GM13976 (cell line): ENCODE measurements around the gene TMEM208.

Experiments
- DNase-seq: peaks from one replicate; pipeline ENCODE4 v3.0.0; 2012; ENCODE audit warnings: low spot score
- in situ Hi-C: fragments of 300-500 bp; cut with MboI; formaldehyde crosslinking; loops from one replicate; pipeline ENCODE4 v1.12.0; 2022; ENCODE audit warnings: low sequenced_read_pairs, mixed read lengths, inconsistent platforms; ENCODE audit not compliant: unreplicated experiment
- TF ChIP-seq, protein P1 (sequence below): IDR thresholded peaks from 2 replicates; pipeline ENCODE4 v1.5.1; 2012; ENCODE audit warnings: borderline replicate concordance, mild to moderate bottlenecking; ENCODE audit not compliant: insufficient read depth; ENCODE audit errors: extremely low read depth, missing control alignments, control extremely low read depth

TMEM208 gene

DNA sequence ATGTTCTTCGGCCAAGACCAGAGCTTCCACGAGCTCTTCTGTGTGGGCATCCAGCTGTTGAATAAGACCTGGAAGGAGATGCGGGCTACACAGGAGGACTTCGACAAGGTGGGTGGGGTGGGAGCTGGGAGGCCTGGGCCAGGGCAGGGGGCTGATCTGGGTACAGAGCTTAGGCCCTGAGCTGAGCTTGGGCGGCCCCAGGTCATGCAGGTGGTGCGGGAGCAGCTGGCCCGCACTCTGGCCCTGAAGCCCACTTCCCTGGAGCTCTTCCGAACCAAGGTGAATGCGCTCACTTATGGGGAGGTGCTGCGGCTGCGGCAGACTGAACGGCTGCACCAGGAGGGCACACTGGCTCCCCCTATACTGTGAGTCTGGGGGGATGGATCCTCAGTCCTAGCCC, 24.5 kb upstream of the TMEM208 start:
- TF ChIP-seq, protein P1, sequence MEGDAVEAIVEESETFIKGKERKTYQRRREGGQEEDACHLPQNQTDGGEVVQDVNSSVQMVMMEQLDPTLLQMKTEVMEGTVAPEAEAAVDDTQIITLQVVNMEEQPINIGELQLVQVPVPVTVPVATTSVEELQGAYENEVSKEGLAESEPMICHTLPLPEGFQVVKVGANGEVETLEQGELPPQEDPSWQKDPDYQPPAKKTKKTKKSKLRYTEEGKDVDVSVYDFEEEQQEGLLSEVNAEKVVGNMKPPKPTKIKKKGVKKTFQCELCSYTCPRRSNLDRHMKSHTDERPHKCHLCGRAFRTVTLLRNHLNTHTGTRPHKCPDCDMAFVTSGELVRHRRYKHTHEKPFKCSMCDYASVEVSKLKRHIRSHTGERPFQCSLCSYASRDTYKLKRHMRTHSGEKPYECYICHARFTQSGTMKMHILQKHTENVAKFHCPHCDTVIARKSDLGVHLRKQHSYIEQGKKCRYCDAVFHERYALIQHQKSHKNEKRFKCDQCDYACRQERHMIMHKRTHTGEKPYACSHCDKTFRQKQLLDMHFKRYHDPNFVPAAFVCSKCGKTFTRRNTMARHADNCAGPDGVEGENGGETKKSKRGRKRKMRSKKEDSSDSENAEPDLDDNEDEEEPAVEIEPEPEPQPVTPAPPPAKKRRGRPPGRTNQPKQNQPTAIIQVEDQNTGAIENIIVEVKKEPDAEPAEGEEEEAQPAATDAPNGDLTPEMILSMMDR, result no peak
- in situ Hi-C loops, result no loop called here
- DNase-seq, result peak; percentile 42

DNA sequence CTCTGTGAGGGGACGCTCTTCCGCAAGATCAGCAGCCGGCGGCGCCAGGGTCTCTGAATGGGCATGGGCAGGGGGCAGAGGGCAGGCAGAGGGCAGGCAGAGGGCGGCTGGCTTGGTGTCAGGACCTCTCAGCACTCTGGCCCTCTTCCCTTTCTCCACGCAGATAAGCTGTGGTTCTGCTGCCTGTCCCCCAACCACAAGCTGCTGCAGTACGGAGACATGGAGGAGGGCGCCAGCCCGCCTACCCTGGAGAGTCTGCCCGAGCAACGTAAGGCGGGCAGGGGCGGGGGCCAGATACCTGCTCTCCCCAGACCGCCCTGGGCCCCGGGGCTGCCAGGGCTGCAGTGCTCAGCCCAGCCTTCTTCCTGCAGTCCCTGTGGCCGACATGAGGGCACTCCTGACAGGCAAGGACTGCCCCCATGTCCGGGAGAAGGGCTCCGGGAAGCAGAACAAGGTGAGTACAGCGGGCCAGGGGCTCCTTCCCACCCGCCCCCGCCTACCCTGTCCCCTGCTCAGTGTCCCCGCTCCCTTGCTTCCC, 23.9 kb upstream of the TMEM208 start:
- in situ Hi-C loops, result no loop called here
- TF ChIP-seq, protein P1, result no peak

DNA sequence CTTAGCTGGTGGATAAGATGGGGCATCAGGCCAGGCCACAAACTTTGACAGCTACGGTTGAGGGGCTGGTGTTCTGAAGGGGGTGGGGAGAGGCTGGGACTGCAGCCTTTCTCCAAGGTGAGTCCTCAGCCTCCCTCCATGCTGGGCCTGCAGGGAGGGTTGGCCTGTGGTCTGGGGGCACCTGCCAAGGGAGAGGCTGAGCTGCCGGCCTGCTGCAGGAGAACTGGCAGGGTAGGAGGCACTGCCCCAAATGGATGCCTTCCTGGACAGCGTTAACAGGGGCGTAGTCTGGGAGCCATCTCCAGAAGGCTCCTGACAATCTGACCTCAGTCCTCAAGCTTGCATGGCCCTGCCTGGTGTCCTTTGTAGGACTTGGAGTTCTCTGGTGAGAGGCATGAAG, 22.9 kb upstream of the TMEM208 start:
- TF ChIP-seq, protein P1, result no peak
- DNase-seq, result peak; percentile 22
- in situ Hi-C loops, result no loop called here

More for the DNA sequence above, 23.9 kb upstream of the TMEM208 start:
- DNase-seq, result peak; percentile 35

DNA sequence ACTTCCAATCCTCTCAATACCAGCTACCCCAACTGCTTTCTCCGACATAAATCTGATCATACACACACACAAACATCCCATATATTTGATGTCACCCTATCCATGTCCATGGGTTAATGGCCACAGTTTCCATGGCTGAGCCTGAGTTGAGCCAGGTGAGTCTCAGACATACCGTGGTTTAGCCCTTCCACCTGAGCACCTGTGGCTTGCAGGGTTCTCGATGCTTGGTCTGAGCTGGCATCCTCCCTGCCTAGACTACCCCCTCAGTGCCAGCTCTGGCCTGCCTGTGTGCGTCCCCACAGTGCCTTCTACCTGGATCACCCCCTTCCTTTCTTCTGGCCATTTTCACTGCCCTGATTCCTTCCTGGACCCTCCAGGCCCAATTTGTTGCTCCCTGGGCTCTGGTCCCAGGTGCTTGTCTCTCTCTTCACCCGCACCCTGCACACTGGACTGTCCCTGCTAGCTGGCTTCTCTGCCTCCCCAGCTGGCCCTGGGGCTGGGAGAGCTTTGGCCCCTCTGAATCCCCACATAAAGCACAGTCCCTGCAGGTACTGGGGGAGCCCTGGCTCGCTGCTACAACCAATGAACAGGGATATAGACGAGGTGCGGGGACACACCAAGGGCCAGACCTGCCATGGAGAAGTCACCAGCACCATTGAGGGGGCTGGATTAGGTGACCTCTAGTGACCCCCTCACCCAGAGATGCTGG, 20.6 kb upstream of the TMEM208 start:
- TF ChIP-seq, protein P1, result no peak
- in situ Hi-C loops, result no loop called here
- DNase-seq, result peak; percentile 25

DNA sequence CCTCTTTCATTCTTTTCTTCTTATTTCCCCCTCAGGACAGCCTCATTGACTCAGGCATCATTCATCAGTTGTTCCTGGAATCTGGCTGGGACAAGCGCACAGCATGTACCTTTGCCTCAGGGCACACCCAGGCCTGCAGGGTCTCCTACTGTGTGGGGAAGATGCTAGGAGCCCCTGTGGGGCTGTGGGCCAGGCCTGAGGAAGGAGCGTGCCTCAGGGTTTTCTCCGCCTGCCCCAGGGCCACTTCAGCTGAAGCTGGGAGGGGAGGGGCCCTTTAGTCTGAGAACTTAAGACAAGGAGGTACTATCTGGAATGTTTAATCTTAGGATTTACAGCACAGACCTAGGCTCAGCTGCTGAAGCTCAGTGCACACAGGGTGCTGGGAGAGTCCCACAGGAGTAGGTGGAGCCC, 20.1 kb upstream of the TMEM208 start:
- in situ Hi-C loops, result no loop called here
- no peak for DNase-seq
- TF ChIP-seq, protein P1, result no peak

DNA sequence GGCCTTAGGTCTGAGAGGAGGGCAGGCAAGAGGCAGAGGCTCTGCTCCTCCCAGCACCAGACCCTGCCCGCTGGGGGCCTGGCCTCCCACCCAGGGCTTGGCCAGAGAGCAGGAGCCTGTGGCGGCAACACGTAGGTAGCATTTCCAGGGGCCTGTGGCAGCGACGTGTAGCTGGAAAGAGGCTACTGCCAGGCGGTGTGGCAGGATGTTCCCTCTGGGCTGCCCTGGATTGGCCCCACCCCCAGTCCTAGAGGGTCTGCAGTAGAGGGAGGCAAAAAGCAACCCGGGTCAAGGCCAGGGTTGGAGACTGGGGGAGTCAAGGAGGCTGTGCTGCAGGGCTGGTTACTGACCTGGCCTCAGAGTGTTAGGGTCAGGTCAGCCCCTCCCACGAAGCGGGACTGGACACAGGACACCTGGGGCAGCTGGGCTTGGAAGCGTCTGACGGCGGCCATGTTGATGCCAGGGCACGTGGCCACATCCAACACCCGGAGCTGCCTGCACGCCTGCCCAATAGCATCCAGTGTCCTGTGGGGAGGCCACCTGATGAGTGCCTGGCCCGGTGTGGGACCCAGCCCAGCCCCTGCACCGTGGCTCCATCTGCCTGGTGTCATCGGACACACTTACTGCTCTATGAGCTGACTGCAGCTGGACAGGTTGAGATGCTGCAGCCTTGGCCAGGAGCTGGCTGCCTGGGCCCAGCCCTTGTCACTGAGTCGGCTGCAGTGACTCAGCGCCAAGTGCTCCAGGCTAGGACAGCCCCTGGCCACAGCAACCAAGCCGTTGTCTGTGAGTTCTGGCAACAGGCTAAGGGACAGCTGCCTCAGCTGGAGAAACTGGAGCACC, 19.5 kb upstream of the TMEM208 start:
- in situ Hi-C loops, result no loop called here
- TF ChIP-seq, protein P1, result no peak
- peak; percentile 41 for DNase-seq
